OCI-LY7 (cell line): Measurements from ENCODE around the gene CBX2.

Experiments used
- EZH2phosphoT487 ChIP-seq: fragments of 200-600 bp; sonication (generic); IDR thresholded peaks from 2 replicates; pipeline ENCODE4 v1.6.1; 2018; ENCODE audit warnings: low read depth, borderline replicate concordance, mild to moderate bottlenecking, mixed run types, antibody characterized with exemption, low read length, moderate library complexity, mixed read lengths
- TF ChIP-seq, protein P1 (sequence below): fragments of 200-600 bp; sonication (generic); conservative IDR thresholded peaks from 2 replicates; pipeline ENCODE4 v1.5.1; 2014; ENCODE audit warnings: mild to moderate bottlenecking, antibody characterized with exemption, low read length, moderate library complexity, mixed read lengths

DNA sequence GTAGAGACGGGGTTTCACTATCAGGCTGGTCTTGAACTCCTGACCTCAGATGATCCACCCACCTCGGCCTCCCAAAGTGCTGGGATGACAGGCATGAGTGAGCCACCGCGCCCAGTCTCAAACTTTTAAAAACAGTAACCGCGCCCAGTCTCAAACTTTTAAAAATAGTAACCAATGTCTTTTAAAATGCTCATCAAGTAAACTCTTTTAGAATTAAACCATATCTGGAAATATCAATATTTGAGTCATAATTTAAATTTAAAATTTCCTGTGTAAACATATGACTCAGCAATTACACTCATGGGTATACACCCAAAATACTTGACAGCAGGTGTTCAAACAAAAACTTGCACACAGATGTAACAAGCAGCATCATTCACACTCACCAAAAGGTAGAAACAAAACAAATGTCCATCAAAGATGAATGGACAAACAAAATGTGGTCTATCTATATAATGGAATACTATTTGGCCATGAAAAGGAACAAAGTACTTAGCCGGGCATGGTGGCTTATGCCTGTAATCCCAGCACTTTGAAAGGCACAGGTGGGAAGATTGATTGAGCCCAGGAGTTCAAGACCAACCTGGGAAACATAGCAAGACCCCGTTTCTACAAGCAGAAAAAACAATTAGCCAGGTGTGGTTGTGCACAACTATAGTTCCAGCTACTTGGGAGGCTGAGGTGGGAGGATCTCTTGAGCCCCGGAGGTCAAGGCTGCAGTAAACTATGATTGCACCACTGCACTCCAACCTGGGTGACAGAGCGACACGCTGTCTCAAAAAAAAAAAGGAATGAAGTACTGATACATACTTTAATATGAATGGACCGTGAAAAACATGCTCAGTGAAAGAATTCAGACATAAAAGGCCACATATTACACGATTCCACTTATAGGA is 27.1 kb upstream of the CBX2 start:
- TF ChIP-seq, protein P1, sequence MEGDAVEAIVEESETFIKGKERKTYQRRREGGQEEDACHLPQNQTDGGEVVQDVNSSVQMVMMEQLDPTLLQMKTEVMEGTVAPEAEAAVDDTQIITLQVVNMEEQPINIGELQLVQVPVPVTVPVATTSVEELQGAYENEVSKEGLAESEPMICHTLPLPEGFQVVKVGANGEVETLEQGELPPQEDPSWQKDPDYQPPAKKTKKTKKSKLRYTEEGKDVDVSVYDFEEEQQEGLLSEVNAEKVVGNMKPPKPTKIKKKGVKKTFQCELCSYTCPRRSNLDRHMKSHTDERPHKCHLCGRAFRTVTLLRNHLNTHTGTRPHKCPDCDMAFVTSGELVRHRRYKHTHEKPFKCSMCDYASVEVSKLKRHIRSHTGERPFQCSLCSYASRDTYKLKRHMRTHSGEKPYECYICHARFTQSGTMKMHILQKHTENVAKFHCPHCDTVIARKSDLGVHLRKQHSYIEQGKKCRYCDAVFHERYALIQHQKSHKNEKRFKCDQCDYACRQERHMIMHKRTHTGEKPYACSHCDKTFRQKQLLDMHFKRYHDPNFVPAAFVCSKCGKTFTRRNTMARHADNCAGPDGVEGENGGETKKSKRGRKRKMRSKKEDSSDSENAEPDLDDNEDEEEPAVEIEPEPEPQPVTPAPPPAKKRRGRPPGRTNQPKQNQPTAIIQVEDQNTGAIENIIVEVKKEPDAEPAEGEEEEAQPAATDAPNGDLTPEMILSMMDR: no peak
- TF ChIP-seq EZH2phosphoT487: no peak
